ENCODE data around the gene SNX27.

The SNX27 gene

DNA sequence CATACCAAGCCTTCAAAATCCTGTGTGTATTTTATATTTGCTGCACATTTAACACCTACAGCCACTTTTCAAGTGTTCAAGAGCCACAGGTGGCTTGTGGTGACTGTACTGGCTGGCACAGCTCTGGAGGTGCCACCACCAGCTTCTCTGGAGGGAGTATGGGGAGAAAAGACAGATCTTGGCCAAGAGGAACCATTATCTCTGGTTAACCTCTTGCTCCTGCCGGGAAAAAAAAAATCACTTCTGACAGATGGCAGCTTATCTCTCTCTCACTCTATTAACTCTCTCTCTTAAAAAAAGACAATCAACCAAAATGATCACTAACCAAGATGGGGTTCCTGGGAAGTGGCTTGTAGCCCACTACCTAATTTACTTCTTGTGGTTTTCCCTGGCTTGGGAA is 108.3 kb downstream of the SNX27 start:
- no peak for DNase-seq (ENCODE audit: extremely low spot score)
- POLR2A ChIA-PET = interaction anchor here (1.1 kb wide), 1 partner anchor 43 kb away, joined by 4 read pairs; the partner anchor contains the start of gene MRPL9
- no peak for TF ChIP-seq LEF1 (IDR thresholded peaks at IDR 0.05; ENCODE audit: borderline replicate concordance)
- no peak for TF ChIP-seq SP1 (IDR thresholded peaks at IDR 0.05)
- TF ChIP-seq ZNF384 (IDR thresholded peaks at IDR 0.05) = no peak
- no peak for TF ChIP-seq BHLHE40 (IDR thresholded peaks at IDR 0.05; ENCODE audit: borderline replicate concordance)
- TF ChIP-seq SUZ12 (IDR thresholded peaks at IDR 0.05) = no peak
- TF ChIP-seq HDGF (IDR thresholded peaks at IDR 0.05; ENCODE audit: borderline replicate concordance) = no peak
- TF ChIP-seq FOXK2 (IDR thresholded peaks at IDR 0.05) = no peak
- TF ChIP-seq TARDBP (IDR thresholded peaks at IDR 0.05) = no peak
- no peak for TF ChIP-seq L3MBTL2 (conservative IDR thresholded peaks at IDR 0.05)
- TF ChIP-seq FOXM1 (IDR thresholded peaks at IDR 0.05; ENCODE audit: borderline replicate concordance) = no peak
- no peak for TF ChIP-seq CTBP1 (IDR thresholded peaks at IDR 0.05; ENCODE audit: borderline replicate concordance)
- no peak for TF ChIP-seq NFRKB (IDR thresholded peaks at IDR 0.05)
- no peak for TF ChIP-seq ARNT (IDR thresholded peaks at IDR 0.05)
- TF ChIP-seq, protein P1, sequence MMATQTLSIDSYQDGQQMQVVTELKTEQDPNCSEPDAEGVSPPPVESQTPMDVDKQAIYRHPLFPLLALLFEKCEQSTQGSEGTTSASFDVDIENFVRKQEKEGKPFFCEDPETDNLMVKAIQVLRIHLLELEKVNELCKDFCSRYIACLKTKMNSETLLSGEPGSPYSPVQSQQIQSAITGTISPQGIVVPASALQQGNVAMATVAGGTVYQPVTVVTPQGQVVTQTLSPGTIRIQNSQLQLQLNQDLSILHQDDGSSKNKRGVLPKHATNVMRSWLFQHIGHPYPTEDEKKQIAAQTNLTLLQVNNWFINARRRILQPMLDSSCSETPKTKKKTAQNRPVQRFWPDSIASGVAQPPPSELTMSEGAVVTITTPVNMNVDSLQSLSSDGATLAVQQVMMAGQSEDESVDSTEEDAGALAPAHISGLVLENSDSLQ (IDR thresholded peaks at IDR 0.05) = no peak
- TF ChIP-seq ELF4 (IDR thresholded peaks at IDR 0.05) = no peak
- CTCF ChIA-PET = no interaction called here

DNA sequence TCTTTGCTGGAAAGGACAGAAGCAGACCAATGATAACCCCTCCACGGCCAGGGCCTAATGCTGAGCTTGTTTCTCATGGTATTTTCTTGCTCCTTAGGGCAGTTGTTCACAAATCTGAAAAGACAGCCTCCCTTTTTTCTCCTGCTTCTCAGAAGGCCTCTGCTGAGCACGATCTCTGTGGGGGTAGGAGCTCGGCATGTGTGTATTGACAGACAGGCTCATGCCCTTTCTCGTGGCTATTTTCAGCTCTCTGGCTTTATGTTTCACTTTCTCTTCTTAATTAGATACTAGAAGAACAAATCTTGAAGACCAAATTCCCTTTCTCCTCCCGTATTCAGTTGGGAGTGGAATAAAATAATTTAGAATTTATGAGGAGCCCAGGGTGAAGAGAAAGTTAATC is 108.7 kb downstream of the SNX27 start:
- no peak for DNase-seq (ENCODE audit: extremely low spot score)
- POLR2A ChIA-PET = interaction anchor here (1.1 to 1.2 kb wide), 2 partner anchors 42 to 179 kb away, joined by 3 to 4 read pairs; partner anchors contain the start of gene MRPL9
- CTCF ChIA-PET = no interaction called here
- TF ChIP-seq FOXA1 (IDR thresholded peaks at IDR 0.05) (no peak), HDGF (IDR thresholded peaks at IDR 0.05; ENCODE audit: borderline replicate concordance) (no peak), BHLHE40 (IDR thresholded peaks at IDR 0.05; ENCODE audit: borderline replicate concordance) (no peak), FOXK2 (IDR thresholded peaks at IDR 0.05) (no peak), TARDBP (IDR thresholded peaks at IDR 0.05) (no peak), SP1 (IDR thresholded peaks at IDR 0.05) (no peak), SUZ12 (IDR thresholded peaks at IDR 0.05) (no peak), L3MBTL2 (conservative IDR thresholded peaks at IDR 0.05) (no peak), ARNT (IDR thresholded peaks at IDR 0.05) (no peak), FOXM1 (IDR thresholded peaks at IDR 0.05; ENCODE audit: borderline replicate concordance) (no peak), CTBP1 (IDR thresholded peaks at IDR 0.05; ENCODE audit: borderline replicate concordance) (no peak), LEF1 (IDR thresholded peaks at IDR 0.05; ENCODE audit: borderline replicate concordance) (no peak), ZNF384 (IDR thresholded peaks at IDR 0.05) (no peak), ELF4 (IDR thresholded peaks at IDR 0.05) (no peak), NFRKB (IDR thresholded peaks at IDR 0.05) (no peak)

DNA sequence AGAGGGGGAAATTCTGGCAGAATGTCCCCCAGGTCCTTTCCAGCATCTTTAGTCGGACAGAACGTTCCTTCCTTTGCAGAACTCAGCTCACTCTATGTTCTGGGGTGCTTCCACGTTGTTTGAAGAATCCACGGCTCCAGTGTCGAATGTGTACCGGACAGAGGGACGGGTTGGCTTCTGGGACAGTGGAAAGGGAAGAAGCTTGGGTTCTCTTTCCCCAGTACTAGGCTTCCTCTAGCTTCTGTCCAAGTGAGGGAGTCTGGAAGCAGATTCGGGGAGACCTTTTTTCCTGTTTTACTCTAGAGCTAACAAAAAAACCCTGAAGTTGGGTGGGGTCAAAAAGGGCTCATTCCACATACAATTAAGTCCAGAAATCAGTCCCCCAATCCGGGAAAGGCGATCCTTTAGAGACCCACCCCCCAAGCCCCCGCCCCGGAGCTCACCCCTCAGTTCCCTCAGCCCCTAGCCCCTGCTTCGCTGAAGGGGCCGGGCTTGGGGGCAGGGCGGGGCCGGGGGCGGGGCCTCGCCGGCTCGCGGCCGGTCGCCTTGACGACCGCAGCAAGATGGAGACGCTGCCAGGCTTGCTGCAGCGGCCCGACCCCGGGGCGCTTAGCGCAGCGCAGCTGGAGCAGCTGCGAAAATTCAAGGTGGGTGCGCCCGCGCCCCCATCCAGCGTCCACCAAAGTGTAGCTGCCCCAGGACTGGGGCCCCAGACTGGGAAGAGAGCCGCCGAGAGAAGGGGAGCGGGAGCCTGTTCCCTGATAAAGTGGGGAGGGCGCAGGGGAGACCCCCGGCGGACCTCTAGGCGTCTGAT is 109.3 kb downstream of the SNX27 start, which contains the start of gene RIIAD1:
Gene RIIAD1, plus strand, starts transcription at position 549 of the 814 bp plus-strand sequence. Its CDS starts 15 bp downstream, at position 564.
- DNase-seq (ENCODE audit: extremely low spot score) = peak; percentile 84
- CTCF ChIA-PET = no interaction called here
- no peak for TF ChIP-seq L3MBTL2 (conservative IDR thresholded peaks at IDR 0.05)
- TF ChIP-seq LEF1 (IDR thresholded peaks at IDR 0.05; ENCODE audit: borderline replicate concordance) = no peak
- TF ChIP-seq ELF4 (IDR thresholded peaks at IDR 0.05) = no peak
- no peak for TF ChIP-seq FOXA1 (IDR thresholded peaks at IDR 0.05)
- no peak for TF ChIP-seq FOXK2 (IDR thresholded peaks at IDR 0.05)
- POLR2A ChIA-PET = interaction anchor here (1.1 to 1.2 kb wide), 2 partner anchors 42 to 180 kb away, joined by 3 to 4 read pairs; partner anchors contain the start of gene MRPL9

DNA sequence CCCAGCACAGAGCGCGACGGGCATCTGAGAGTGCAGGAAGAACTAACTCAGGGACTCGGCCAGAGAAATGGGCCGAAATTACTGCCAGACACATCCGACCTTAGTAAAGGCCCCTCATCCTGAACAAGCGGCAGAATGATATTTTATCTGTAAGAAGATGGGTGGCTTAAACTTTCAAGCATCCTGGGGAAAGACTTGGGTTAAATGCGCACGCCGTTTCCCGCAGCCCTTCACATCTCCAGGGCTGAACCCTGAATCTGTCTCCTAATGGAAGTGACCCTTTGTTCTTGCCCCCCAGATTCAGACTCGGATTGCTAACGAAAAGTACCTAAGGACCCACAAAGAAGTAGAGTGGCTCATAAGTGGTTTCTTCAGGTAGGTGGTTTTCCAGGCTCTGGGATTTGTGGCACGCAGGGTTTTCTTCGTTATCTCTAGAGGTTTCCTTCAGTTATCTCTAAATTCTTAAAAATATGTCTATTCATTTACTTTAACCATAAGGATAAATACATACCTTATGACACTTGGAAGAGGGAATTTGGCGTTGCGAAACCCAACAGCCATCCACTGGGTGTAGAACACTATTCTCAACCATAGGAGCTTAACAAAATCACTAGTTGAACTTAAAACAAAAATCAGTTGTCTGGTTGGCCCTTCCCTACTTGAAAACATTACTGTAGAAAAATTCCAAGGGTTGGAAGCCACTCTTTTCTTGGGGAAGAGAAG is 110.1 kb downstream of the SNX27 start:
- ChIA-PET CTCF (interaction anchor here (1.3 kb wide), 1 partner anchor 13 kb away, joined by 3 read pairs; no protein-coding TSS in a partner anchor), POLR2A (no interaction called here)
- TF ChIP-seq NFRKB (IDR thresholded peaks at IDR 0.05) (no peak), ZNF384 (IDR thresholded peaks at IDR 0.05) (no peak), FOXA1 (IDR thresholded peaks at IDR 0.05) (no peak), SUZ12 (IDR thresholded peaks at IDR 0.05) (no peak), LEF1 (IDR thresholded peaks at IDR 0.05; ENCODE audit: borderline replicate concordance) (no peak), BHLHE40 (IDR thresholded peaks at IDR 0.05; ENCODE audit: borderline replicate concordance) (no peak), CTBP1 (IDR thresholded peaks at IDR 0.05; ENCODE audit: borderline replicate concordance) (no peak), FOXM1 (IDR thresholded peaks at IDR 0.05; ENCODE audit: borderline replicate concordance) (no peak)
- DNase-seq (ENCODE audit: extremely low spot score) = no peak

DNA sequence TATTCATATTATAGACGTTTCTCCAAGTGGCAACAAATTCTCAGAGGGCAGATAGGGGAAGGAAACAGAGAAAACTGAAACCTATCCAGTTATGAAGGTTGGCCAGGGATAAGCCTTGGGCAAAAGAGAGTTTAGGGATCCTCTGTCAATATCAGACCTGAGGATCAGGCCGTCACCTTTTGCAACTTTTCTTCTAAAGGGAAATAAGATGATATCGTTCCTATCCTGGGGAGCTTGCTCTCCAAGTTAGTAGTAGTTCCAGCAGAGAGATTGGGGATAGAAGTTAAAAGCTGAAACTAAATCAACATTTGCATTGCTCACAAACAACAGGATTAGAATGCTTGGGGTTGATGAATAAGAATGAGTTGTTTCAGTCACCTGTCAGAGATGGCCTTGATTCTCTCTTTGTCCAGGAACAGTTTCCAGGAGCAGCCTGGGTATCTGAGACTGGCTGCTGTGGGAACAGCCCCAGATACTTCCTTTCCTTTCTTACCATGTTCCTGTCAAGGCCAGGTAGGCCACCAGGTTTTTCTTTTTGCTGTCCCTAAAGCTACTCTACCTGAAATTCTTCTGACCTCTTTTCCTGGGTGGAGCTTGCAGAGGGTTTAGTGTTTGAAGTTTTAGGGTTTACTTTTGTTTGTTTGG is 112.0 kb downstream of the SNX27 start:
- ChIA-PET POLR2A (no interaction called here), CTCF (interaction anchor here (1.4 kb wide), 1 partner anchor 11 kb away, joined by 3 read pairs; no protein-coding TSS in a partner anchor)
- TF ChIP-seq, protein P1 (IDR thresholded peaks at IDR 0.05) = no peak
- no peak for TF ChIP-seq TARDBP (IDR thresholded peaks at IDR 0.05)
- TF ChIP-seq LEF1 (IDR thresholded peaks at IDR 0.05; ENCODE audit: borderline replicate concordance) = no peak
- TF ChIP-seq SP1 (IDR thresholded peaks at IDR 0.05) = no peak
- TF ChIP-seq BHLHE40 (IDR thresholded peaks at IDR 0.05; ENCODE audit: borderline replicate concordance) = no peak
- TF ChIP-seq SUZ12 (IDR thresholded peaks at IDR 0.05) = no peak
- no peak for TF ChIP-seq CTBP1 (IDR thresholded peaks at IDR 0.05; ENCODE audit: borderline replicate concordance)
- no peak for TF ChIP-seq HDGF (IDR thresholded peaks at IDR 0.05; ENCODE audit: borderline replicate concordance)
- no peak for TF ChIP-seq NFRKB (IDR thresholded peaks at IDR 0.05)
- TF ChIP-seq L3MBTL2 (conservative IDR thresholded peaks at IDR 0.05) = no peak
- no peak for TF ChIP-seq ELF4 (IDR thresholded peaks at IDR 0.05)
- TF ChIP-seq FOXM1 (IDR thresholded peaks at IDR 0.05; ENCODE audit: borderline replicate concordance) = no peak
- DNase-seq (ENCODE audit: extremely low spot score) = no peak
